HEK293 (cell line): ENCODE data around the gene C14orf119.
A peak's percentile ranks its signal among the peaks of the same experiment; 100 is the strongest.

Source experiments
- CTCF ChIA-PET: fragments of 350-600 bp; formaldehyde crosslinking; extraction: SDS; loops from one replicate; lab custom pipeline; 2021; ENCODE audit warnings: antibody characterized with exemption; lab: Yijun Ruan, JAX
- POLR2A ChIA-PET: fragments of 300-600 bp; formaldehyde crosslinking; extraction: SDS; loops from one replicate; lab custom pipeline; 2020; ENCODE audit warnings: antibody characterized with exemption, inconsistent platforms; lab: Yijun Ruan, JAX
- H3K27ac ChIP-seq: fragments of 200-500 bp; sonication (Bioruptor generic); 2 replicates; pipeline ENCODE4 v1.5.1; 2014; ENCODE audit warnings: low read depth, low read length, control low read depth, inconsistent platforms; ENCODE audit errors: extremely low read depth
- H3K36me3 ChIP-seq, 2 experiments: fragments of 200-500 bp in 1 of 2; sonication (Bioruptor generic) in 1 of 2; 1 replicate in 1 of 2; 2 replicates in 1 of 2; pipeline ENCODE4 v1.5.1; 2014 to 2017; ENCODE audit warnings: inconsistent platforms in 2 of 2, low read length in 2 of 2; ENCODE audit not compliant: control insufficient read depth in 2 of 2, insufficient read depth in 1 of 2
- H3K4me1 ChIP-seq: fragments of 200-500 bp; sonication (Bioruptor generic); 2 replicates; pipeline ENCODE4 v1.5.1; 2014; ENCODE audit warnings: mild to moderate bottlenecking, low read length, inconsistent platforms; ENCODE audit not compliant: control insufficient read depth, insufficient read depth
- H3K4me3 ChIP-seq: 2 replicates; pipeline ENCODE4 v1.5.1; 2011; ENCODE audit warnings: low read depth, mild to moderate bottlenecking, control low read depth, low read length, moderate library complexity
- H3K9me3 ChIP-seq: fragments of 200-500 bp; sonication (Bioruptor generic); 2 replicates; pipeline ENCODE4 v1.5.1; 2014; ENCODE audit warnings: low read depth, low read length, inconsistent platforms; ENCODE audit not compliant: control insufficient read depth, insufficient read depth
- FEZF1 ChIP-seq: fragments of 450-650 bp; formaldehyde crosslinking; IDR thresholded peaks from 2 replicates; pipeline ENCODE4 v1.5.1; 2016; ENCODE audit warnings: missing biosample characterization, missing genetic modification characterization
- KLF7 ChIP-seq: fragments of 450-650 bp; formaldehyde crosslinking; IDR thresholded peaks from 2 replicates; pipeline ENCODE4 v1.5.1; 2016; ENCODE audit warnings: missing biosample characterization, missing genetic modification characterization, borderline replicate concordance
- TSHZ1 ChIP-seq: fragments of 450-650 bp; formaldehyde crosslinking; IDR thresholded peaks from 2 replicates; pipeline ENCODE4 v1.5.1; 2016; ENCODE audit warnings: missing biosample characterization, missing genetic modification characterization, borderline replicate concordance
- YY2 ChIP-seq: fragments of 450-650 bp; formaldehyde crosslinking; IDR thresholded peaks from 2 replicates; pipeline ENCODE4 v1.5.1; 2016; ENCODE audit warnings: missing biosample characterization, missing genetic modification characterization
- ZIC2 ChIP-seq: fragments of 450-650 bp; formaldehyde crosslinking; IDR thresholded peaks from 2 replicates; pipeline ENCODE4 v1.5.1; 2016; ENCODE audit warnings: missing biosample characterization, missing genetic modification characterization
- ZNF2 ChIP-seq: fragments of 450-650 bp; formaldehyde crosslinking; IDR thresholded peaks from 2 replicates; pipeline ENCODE4 v1.5.1; 2016; ENCODE audit warnings: missing biosample characterization, missing genetic modification characterization
- ZNF510 ChIP-seq: fragments of 450-650 bp; formaldehyde crosslinking; IDR thresholded peaks from 2 replicates; pipeline ENCODE4 v1.5.1; 2018; ENCODE audit warnings: mild to moderate bottlenecking, missing genetic modification characterization, missing biosample characterization; ENCODE audit not compliant: insufficient replicate concordance
- ZNF707 ChIP-seq: fragments of 450-650 bp; formaldehyde crosslinking; IDR thresholded peaks from 2 replicates; pipeline ENCODE4 v1.5.1; 2016; ENCODE audit warnings: missing biosample characterization, missing genetic modification characterization
- ZNF768 ChIP-seq: fragments of 450-650 bp; formaldehyde crosslinking; IDR thresholded peaks from 2 replicates; pipeline ENCODE4 v1.5.1; 2018; ENCODE audit warnings: missing biosample characterization, mild to moderate bottlenecking, missing genetic modification characterization
- TF ChIP-seq, protein P1 (sequence below): fragments of 450-650 bp; formaldehyde crosslinking; IDR thresholded peaks from 2 replicates; pipeline ENCODE4 v1.5.1; 2016; ENCODE audit warnings: missing biosample characterization, missing genetic modification characterization
- TF ChIP-seq, protein P2 (sequence below): fragments of 450-650 bp; IDR thresholded peaks from 2 replicates; pipeline ENCODE4 v1.5.1; 2018; ENCODE audit warnings: missing biosample characterization, missing genetic modification characterization
- TF ChIP-seq, protein P3 (sequence below): fragments of 450-650 bp; formaldehyde crosslinking; IDR thresholded peaks from 2 replicates; pipeline ENCODE4 v1.5.1; 2016; ENCODE audit warnings: missing biosample characterization, missing genetic modification characterization

C14orf119 gene

DNA sequence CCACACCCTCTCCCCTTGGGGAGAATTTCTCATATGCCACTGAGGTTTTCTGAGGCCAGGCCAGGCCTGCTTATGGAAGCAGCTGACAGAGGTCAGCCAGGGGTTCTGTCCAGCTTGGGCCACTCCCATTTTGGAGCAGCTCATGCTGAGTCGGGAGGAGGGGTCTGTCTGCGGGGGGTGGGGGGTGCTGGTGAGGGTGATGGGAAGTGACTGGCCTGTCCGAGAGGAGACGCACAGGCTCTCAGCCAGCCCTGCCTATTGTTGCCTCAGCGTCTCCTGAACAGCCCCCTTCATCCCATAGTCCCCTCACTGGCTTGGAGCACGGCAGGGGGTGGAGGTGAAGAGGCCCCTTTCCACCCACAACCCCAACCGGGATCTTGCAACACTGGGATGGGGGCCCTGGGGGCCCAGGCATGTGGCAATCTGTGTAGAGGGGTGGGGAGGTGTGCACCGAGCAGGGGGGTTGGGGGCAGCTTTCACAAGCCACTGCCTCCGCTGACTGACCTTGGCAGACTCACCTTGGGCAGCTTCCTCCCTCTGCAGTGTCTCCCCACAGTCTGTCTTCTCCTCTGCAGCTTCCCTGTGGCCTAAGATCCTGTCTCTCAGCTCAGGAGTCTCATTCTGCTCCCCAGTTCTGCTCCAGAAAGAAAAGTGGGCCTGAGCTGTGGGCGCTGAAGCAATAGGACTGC is 18.3 kb downstream of the C14orf119 start:
- no peak overlapping the region for H3K27ac ChIP-seq
- ChIA-PET CTCF (interaction anchor here (0.6 to 5.7 kb wide), 8 partner anchors 8 to 266 kb away, joined by 3 to 35 read pairs (median 5); partner anchors contain the start of genes ACIN1 and C14orf119), POLR2A (interaction anchor here (0.6 to 2.4 kb wide), 3 partner anchors 19 to 455 kb away, joined by 3 to 8 read pairs (median 3); partner anchors contain the start of genes ACIN1, AJUBA and C14orf119)
- no peaks in the 10 kb centered on the region; the same call in 1 of the 2 replicates for H3K4me1 ChIP-seq
- no peak for TF ChIP-seq ZNF707 (tag by site-specific recombination)
- TF ChIP-seq, protein P1, sequence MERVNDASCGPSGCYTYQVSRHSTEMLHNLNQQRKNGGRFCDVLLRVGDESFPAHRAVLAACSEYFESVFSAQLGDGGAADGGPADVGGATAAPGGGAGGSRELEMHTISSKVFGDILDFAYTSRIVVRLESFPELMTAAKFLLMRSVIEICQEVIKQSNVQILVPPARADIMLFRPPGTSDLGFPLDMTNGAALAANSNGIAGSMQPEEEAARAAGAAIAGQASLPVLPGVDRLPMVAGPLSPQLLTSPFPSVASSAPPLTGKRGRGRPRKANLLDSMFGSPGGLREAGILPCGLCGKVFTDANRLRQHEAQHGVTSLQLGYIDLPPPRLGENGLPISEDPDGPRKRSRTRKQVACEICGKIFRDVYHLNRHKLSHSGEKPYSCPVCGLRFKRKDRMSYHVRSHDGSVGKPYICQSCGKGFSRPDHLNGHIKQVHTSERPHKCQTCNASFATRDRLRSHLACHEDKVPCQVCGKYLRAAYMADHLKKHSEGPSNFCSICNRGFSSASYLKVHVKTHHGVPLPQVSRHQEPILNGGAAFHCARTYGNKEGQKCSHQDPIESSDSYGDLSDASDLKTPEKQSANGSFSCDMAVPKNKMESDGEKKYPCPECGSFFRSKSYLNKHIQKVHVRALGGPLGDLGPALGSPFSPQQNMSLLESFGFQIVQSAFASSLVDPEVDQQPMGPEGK (tag by site-specific recombination): peak; percentile 75
- peak; percentile 22; the same call in 1 of the 2 replicates for TF ChIP-seq ZIC2 (tag by site-specific recombination)
- TF ChIP-seq FEZF1: no peak
- TF ChIP-seq ZNF768 (tag by site-specific recombination): no peak
- TF ChIP-seq, protein P2, sequence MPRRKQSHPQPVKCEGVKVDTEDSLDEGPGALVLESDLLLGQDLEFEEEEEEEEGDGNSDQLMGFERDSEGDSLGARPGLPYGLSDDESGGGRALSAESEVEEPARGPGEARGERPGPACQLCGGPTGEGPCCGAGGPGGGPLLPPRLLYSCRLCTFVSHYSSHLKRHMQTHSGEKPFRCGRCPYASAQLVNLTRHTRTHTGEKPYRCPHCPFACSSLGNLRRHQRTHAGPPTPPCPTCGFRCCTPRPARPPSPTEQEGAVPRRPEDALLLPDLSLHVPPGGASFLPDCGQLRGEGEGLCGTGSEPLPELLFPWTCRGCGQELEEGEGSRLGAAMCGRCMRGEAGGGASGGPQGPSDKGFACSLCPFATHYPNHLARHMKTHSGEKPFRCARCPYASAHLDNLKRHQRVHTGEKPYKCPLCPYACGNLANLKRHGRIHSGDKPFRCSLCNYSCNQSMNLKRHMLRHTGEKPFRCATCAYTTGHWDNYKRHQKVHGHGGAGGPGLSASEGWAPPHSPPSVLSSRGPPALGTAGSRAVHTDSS: no peak
- TF ChIP-seq, all 188 proteins: peak for 2
- no peaks in the 10 kb centered on the region for H3K36me3 ChIP-seq
- H3K4me3 ChIP-seq: no peak overlapping the region
- H3K9me3 ChIP-seq: no peaks in the 10 kb centered on the region

DNA sequence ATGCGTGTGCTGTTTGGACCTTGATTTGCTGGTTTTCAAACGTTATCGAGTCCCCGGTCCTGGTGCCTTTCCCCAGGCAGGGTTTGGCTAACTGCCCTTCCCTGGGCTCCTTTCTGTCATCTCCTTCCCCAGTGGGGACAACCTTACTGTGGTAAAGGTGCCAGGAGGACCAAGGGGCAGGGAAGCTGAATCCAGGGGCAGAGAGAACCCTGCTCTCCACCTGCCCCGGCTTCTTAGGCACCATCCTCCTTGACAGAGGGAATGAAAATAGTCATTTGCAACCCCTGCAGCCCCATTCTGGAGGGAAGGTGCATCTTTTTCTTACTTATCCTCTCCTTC is 18.8 kb downstream of the C14orf119 start:
- Histone ChIP-seq H3K4me3 (no peak overlapping the region), H3K9me3 (no peaks in the 10 kb centered on the region), H3K27ac (no peak overlapping the region), H3K36me3 (no peaks in the 10 kb centered on the region), H3K4me1 (no peaks in the 10 kb centered on the region; the same call in 1 of the 2 replicates)
- ChIA-PET CTCF (interaction anchor here (0.7 to 3.3 kb wide), 3 partner anchors 46 to 128 kb away, joined by 3 to 16 read pairs (median 4); no protein-coding TSS in a partner anchor), POLR2A (interaction anchor here (2.4 kb wide), 1 partner anchor 19 kb away, joined by 8 read pairs; the partner anchor contains the start of genes ACIN1 and C14orf119)
- TF ChIP-seq KLF7 (tag by site-specific recombination) (no peak), ZNF510 (tag by site-specific recombination) (no peak), ZNF768 (tag by site-specific recombination) (no peak), TSHZ1 (tag by site-specific recombination) (no peak), YY2 (tag by site-specific recombination) (no peak)

- POLR2A ChIA-PET: interaction anchor here (1.8 kb wide), 1 partner anchor 20 kb away, joined by 9 read pairs; the partner anchor contains the start of genes ACIN1 and C14orf119
- Histone ChIP-seq H3K9me3 (no peaks in the 10 kb centered on the region), H3K36me3 (no peaks in the 10 kb centered on the region), H3K27ac (no peak overlapping the region), H3K4me3 (no peak overlapping the region), H3K4me1 (no peaks in the 10 kb centered on the region; the same call in 1 of the 2 replicates)
- no peak for TF ChIP-seq ZNF2
- TF ChIP-seq, protein P3, sequence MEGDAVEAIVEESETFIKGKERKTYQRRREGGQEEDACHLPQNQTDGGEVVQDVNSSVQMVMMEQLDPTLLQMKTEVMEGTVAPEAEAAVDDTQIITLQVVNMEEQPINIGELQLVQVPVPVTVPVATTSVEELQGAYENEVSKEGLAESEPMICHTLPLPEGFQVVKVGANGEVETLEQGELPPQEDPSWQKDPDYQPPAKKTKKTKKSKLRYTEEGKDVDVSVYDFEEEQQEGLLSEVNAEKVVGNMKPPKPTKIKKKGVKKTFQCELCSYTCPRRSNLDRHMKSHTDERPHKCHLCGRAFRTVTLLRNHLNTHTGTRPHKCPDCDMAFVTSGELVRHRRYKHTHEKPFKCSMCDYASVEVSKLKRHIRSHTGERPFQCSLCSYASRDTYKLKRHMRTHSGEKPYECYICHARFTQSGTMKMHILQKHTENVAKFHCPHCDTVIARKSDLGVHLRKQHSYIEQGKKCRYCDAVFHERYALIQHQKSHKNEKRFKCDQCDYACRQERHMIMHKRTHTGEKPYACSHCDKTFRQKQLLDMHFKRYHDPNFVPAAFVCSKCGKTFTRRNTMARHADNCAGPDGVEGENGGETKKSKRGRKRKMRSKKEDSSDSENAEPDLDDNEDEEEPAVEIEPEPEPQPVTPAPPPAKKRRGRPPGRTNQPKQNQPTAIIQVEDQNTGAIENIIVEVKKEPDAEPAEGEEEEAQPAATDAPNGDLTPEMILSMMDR (tag by site-specific recombination): peak; percentile 43
- CTCF ChIA-PET: interaction anchor here (0.7 to 3.3 kb wide), 3 partner anchors 46 to 128 kb away, joined by 3 to 16 read pairs (median 4); no protein-coding TSS in a partner anchor
Measured at GRCh38 chr14:23114669-23115038, 19.3 kb downstream of the C14orf119 start.
